ENCODE measurements around the gene SCARF2.
A peak's percentile ranks its signal among the peaks of the same experiment; 100 is the strongest.
"Not testable (repeated sequence)": the region's sequence is repeated elsewhere in the genome, so short reads cannot be mapped to it uniquely, and the experiment has no call there.

Gene SCARF2

GRCh38 chr22:20425566-20426258 lies 11.9 kb downstream of the SCARF2 start:
- DNase-seq, result no peak

DNA sequence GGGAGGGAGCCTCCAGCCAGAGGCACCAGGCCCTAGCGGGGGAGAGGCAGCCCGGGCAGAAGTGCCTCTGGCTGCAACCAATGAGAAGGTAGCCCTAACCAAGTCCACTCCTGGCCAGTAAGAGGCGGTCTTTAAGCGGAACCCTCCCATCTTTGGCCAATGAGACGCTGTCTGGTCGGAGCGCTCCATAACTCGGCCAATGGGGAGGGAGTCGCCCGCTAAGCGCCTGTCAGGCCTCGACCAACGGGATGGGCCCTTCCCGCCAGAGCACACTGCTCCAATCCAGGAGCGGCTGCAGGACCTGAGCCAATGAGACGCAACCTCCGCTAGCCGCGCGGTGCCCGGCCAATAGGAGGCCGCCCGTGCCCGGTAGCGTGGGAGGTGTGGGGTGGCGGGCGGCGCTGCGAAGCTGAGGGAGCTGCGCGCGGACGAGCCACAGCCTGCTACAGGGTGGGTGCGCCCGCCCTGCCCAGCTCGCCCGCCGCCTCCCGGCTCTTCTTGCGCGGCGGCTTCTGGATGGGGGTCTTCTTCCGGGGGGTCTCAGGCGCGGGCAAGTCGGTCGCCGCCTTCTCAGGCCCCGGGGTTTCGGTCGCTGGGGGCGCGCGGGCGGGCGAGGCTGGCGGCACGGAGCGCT lies 12.6 kb downstream of the SCARF2 start:
- DNase-seq, result peak in 1 of 2 experiments; percentile 20

DNA sequence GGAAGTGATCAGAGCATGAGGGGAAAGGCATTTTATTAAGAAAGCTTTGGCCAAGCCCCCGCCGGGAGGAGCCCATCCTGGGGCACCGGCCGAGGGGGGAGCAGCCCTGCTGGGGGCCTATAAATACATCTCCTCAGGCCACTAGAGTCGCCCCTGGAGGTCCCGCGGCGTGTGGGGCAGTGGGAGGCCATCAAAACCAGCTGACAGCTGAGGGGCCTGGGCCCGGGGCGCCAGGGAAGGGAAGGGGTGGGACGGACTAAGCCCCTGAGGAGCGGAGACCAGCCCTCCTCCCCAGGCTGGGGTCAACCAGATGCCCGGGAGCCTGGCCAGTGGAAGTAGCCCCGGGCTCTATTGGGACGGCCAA lies 13.1 kb downstream of the SCARF2 start:
- DNase-seq, result no peak

- no peak for DNase-seq
These were observed 13.6 kb downstream of the SCARF2 start for GRCh38 chr22:20423906-20424551.

DNA sequence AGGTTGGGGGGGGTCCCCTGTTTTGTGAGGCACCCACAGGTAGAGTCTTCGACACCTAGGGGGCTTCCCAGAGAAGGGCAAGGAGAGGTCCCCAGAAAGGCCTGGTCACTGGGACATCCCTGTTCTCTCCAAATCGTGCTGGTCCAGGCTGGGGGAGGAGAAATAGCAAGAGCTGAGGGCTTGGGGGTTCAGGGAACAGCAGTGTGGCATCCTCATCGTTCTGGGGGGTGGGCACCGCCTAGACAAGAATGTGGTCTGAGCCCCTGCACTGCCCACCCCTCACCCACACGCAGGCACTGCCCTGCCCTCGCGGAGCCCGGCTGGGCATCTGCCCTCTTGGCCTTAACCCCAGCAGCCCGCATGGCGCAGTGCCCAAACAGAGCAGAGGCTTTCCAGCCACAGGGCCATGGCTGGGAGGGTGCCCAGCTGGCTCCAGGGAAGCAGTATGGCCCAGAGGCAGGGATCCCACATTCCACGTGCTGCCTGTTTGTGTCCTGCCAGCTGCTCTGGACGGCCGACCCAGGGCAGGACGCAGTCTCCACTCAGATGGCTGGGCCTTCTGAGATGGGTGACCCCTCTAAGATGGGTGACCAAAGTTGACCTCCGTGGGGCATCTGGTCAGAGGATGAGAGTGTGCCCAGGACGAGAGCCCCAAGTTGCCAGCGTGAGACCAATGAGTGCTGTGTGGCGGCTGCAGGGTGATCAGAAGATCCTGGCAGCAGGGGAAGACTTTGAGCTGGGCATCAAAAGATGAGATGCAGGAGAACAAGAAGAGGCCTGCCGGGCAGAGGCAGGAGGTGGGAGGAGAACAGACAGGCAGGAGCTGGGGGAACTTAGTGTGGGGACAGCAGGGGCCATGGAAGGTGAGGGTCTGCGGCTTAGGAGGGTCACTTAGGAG lies 14.4 kb downstream of the SCARF2 start:
- DNase-seq, result no peak

GRCh38 chr22:20422271-20423007 lies 15.2 kb downstream of the SCARF2 start:
- no peak for DNase-seq

DNA sequence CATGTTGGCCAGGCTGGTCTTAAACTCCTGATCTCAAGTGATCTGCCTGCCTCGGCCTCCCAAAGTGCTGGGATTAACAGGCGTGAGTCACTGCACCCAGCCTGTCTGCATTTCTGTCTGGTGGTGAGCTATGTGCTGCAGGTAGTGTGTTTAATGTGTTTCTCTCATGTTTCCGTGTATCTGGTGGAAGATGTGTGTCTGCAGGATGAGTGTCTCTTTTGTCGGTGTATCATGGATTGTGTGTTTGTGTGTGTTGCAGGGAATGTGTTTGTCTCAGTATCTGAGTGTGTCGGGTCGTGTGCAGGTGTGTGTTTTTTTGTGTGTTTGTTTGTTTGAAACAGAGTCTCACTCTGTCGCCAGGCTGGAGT lies 16.1 kb downstream of the SCARF2 start:
- DNase-seq, result no peak

- DNase-seq, result no peak
These were observed 17.3 kb downstream of the SCARF2 start for GRCh38 chr22:20420157-20420842.

GRCh38 chr22:20419664-20419951 lies 18.0 kb downstream of the SCARF2 start:
- DNase-seq, result no peak

DNA sequence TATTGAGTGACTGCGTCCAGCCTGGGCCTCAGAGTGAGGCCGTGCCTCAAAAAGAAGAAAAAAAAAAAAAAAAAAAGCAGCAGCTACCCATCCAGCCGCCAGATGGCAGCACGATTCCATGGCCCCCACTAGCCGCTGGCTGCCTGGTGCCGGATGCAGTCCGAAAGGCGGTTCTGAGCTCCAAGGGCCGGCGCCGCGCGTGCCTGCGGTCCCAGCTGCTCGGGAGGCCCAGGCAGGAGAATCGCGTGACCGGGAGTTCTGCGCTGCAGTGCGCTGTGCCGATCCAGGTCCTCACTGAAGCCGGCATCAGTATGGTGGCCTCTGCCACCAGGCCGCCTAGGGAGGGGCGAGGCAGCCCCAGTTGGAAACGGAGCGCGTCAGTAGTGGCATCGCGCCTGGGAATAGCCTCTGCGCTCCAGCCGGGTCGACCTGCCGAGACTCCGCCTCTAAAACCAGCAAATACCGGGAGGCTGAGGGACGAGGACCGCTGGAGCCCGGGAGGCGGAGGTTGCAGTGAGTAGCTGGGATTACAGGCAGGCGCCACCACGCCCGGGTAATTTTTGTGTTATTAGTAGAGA lies 19.3 kb downstream of the SCARF2 start:
- DNase-seq, result peak; percentile 68 to 71

GRCh38 chr22:20415699-20416098 lies 21.9 kb downstream of the SCARF2 start:
- DNase-seq, result not testable (repeated sequence)

DNA sequence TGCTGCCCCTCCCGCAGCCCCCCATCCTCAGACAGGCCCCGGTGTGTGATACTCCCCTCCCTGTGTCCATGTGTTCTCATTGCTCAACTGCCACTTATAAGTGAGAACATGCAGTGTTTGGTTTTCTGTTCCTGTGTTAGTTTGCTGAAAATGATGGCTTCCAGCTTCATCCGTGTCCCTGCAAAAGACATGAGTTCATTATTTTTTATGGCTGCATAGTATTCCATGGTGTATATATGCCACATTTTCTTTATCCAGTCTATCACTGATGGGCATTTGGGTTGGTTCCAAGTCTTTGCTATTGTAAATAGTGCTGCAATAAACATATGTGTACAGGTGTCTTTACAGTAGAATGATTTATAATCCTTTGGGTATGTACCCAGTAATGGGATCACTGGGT lies 22.4 kb downstream of the SCARF2 start:
- not testable (repeated sequence) for DNase-seq

DNA sequence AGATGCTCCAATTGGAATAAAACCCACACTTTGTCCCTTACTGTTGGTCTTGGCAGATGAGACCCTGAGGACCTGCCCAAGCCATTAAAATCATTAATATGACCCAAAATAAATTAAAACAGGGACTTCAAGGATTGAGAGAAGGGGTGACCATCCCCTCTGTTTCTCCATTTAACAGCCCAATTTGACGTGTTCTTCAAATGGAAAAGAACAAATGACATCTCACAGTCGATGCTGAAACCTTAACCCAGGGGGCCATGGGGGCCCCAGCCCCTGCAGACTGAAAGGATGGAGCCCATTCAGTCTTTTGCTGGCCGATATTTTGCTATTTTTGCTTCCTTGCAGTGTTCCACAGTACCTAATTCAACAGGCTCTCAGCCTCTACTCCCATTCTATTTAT lies 23.2 kb downstream of the SCARF2 start:
- DNase-seq, result no peak

DNA sequence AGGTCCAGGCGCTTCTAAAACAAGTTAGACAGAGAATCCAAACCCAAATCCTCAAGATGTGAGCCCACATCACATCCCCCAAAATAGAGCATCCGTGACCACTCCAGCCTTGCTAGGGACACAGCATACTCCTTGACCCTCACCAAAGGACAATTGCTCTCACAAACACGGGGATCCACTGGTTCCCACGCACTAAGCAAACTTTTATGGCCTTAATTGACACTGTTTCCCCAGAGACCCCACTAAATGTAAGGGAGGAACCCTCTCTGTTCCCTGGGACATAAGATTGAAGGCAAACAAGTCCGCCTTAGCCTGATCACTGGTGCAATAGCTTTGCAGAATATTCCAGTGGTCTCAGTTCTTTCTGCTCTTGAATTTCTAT lies 23.6 kb downstream of the SCARF2 start:
- DNase-seq, result no peak

DNA sequence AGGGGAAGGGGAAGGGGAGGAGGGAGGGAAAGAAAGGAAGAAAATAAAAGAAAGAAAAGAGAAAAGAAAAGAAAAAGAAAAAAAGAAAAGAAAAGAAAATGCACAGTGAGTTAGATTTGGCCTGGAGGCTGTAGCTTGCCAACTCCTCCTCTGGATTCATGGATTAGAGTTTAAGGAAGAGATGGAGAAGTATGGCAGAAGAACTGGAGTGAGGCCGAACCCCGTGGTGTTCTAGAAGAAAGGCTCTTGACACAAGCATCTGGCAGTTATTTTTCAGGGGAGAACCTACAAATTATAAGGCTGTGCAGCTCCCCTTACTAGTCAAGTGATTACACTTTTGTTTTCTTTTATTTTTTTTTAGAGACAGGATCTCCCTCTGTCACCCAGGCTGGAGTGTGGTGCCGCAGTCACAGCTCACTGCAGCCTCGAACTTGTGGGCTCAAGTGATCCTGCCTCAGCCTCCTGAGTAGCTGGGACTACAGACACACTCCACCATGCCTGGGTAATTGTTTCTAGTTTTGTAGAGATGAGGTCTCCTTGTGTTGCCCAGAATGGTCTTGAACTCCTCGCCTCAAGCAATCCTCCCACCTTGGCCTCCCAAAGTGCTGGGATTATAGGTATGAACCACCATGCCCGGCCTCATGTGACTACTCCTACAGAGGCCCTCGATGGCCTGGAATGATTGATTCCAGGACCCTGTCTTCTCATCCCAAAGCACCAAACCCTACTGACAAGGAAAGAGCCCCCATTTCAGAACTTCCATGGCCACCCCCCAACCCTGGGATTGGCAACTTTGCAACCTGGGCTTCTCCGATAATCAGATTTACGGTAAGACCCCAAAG lies 24.2 kb downstream of the SCARF2 start:
- no peak for DNase-seq

- no peak for DNase-seq
These were observed 25.0 kb downstream of the SCARF2 start for GRCh38 chr22:20412474-20413216.

- DNase-seq, result not testable (repeated sequence)
These were observed 28.2 kb downstream of the SCARF2 start for GRCh38 chr22:20409385-20409784.

- no peak for DNase-seq
These were observed 28.7 kb downstream of the SCARF2 start for GRCh38 chr22:20408891-20409290.

GRCh38 chr22:20407829-20408228 lies 29.8 kb downstream of the SCARF2 start:
- no peak for DNase-seq
